Stimulated activated CD8-positive, alpha-beta memory T cell treated with anti-CD3 and anti-CD28 coated beads, Interleukin-4, amount 100 ng/mL, for 48 hours (primary cell): ENCODE data around the gene IRF2.
A peak's percentile ranks its signal among the peaks of the same experiment; 100 is the strongest.
"Not testable (repeated sequence)": the region's sequence is repeated elsewhere in the genome, so short reads cannot be mapped to it uniquely, and the experiment has no call there.

Experiments
- DNase-seq: peaks from one replicate; pipeline ENCODE4 v3.0.0-alpha.2; 2020

Gene IRF2

DNA sequence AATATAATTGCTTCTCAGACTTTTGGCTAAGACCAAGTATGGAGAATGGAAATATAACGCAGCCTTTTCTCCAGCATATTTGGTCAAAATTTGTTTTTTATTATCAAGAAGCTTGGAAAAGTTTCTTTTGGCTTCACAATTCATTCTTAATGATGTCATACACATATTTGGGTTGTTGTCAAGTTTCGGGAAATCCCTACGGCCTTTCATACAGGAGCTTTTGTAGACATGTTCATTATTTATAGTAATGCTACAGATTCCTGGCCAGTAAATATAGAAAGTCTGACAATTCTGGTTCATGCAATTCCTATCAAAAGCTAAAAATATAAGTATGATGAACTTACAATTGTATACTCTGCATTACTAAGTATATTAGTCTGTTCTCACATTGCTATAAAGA is 112.9 kb downstream of the IRF2 start:
- DNase-seq = no peak

- no peak for DNase-seq
Observed at GRCh38 chr4:184359888-184360287, 114.5 kb downstream of the IRF2 start.

DNA sequence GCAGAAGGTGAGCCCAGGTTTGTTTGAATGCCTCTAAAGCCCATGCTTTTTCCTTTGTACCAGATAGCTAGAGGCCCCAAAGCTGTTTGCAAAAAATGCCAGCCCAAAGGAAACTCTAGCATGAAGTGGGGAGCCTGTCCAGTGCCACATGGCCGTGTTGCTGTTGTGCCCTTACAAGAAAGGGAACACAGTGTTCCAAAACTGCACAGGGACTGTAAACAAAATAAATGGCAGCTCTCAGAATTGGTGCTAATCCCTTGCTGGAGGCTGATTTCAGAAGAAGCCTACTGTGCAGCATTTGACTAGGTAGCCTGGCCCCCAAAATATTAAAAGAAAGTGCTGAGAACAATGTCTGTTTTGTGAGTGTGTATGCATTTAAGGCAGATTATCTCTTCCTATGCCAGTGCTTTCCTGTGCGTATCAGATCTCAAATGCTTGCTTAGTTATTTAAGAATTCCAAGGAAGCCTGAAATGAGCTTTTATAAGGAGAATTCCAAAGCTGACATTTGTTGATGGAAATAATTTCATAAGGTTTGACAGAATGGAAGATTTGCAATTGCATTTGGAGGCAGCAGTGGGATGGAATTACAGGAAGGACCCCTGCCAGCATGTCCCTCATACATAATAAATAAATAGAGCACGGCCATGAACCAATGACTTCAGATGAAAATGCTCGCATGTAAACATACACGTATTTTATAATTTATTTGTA is 115.7 kb downstream of the IRF2 start:
- no peak for DNase-seq

- no peak for DNase-seq
Observed at GRCh38 chr4:184357772-184358171, 116.6 kb downstream of the IRF2 start.

DNA sequence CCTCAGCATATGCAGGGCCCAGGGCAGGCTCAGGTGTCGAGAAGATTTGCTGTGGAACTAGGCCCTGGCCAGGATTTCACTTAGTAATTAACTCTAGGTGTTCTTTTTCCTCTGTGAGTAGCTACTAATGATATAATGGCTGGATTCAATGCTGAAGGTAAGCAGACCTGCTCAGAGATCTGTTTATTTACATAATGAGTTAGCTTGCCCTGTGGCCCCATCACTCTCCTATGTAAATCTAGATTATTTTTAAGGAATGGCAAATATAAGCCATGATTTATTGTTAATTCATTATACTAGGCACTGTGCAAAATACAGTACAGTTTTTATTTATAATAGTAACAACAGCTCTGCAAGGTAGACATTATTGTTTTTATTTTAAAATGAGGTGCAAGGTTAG is 117.2 kb downstream of the IRF2 start:
- DNase-seq = no peak

DNA sequence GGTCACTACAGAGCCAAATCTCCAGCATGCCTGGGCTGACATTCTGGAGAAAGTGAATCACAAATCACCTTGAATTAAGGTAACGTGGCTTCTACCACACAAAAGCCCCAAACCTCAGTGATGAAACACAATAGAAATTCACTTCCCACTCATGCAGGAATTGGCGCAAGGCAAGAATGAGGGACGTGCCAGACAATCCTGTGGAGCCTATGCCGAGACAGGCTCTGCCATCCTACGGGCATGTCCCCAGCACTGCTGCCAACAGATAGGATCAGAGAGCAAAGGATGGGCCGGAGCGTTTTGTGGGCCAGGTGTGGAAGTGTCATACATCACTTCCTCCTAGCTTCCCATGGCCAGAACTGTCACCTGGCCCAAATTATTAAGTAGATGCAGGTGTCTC is 118.0 kb downstream of the IRF2 start:
- no peak for DNase-seq

GRCh38 chr4:184355857-184356256 is 118.5 kb downstream of the IRF2 start:
- no peak for DNase-seq

DNA sequence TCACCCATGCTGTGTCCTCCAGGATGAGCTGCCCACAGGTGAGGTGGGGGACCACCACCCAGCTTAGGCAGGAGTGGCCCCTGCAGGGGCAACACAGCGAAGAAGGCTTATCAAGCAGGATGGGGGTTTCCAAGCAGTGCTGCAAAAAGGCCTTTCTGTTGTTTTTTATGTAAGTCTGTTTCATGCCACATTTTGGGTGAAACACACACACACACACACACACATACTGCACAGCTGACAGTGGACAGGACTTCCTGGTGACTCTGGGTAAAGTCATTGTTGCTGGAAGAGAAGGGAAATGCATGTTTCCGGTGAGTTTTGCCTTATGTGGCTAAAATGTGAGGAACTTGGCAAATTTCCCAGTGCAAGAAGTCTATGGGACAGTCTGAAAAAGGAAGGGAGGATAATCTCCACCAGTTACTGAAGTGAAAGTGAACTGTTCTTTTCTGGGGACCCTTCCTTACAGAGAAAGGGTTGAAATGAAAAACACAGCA is 119.2 kb downstream of the IRF2 start:
- DNase-seq = no peak

DNA sequence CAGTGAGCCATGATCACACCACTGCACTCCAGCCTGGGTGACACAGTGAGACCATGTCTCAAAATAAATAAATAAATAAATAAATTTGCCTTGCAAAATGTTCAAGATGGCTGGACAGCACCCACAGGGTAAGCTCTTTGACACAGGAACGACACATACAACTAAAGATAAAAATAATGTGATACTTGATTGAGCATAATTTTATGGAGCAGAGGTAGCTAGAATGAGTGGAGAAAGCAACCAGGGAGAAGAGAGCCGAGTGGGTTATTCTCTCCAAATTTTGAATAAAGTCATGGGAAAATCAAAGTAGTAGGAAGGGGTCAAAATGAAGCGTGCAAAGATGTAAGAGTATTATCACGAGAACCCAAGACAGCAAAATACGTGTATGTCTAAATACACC is 121.5 kb downstream of the IRF2 start:
- no peak for DNase-seq

DNA sequence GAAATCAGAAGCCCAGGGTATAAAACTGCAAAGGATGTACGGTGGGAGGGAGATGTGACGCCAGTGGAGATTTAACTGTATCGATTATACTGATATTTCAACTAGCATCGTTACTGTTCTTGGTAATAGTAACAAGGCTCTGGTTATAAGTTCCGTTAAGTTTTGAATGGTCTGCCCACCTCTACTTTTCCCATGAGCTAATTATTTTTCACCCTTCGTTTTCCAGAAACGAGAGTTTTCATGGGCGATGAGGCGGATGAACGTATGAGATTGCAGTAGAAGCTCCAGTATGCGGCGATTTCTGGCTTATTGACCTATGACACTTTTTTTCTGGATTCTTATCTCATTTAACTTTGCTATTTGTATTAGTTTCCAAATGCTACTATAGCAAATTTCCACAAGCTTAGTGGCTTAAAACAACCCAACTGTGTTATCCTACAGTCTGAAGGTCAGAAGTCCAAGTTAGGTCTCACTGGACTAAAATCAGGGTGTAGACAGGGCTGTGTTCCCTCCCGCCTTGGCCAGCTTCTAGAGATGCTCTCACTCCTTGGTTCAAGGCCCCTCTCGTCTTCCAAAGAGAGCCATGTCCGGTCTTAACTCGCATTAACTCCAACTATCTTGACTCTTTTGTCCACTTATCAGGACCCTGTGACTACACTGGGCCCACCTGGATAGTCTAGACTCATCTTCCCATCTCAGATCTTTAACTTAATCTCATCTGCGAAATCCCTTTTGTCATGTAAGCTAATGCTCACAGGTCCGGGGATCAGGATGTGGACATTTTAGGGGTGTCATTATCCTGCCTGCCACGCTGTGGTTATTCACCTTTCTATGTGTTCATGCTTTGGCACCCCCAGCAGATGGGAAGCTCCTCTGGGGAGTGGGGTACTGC is 122.5 kb downstream of the IRF2 start:
- no peak for DNase-seq

DNA sequence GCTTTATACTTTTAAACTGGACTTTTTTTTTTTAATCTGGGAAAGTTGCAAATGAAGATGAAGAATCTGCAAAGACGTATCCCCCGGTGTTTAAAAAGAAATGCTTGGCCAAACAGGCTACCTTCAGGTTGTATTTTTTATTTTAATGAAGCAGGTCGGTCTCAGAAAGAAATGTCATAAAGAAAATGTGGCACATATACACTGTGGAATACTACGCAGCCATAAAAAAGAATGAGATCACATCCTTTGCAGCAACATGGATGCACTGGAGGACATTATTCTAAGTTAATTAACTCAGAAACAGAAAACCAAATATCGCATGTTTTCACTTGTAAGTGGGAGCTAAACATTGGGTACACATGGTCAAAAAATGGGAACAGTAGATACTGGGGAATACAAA is 123.4 kb downstream of the IRF2 start:
- DNase-seq = no peak

DNA sequence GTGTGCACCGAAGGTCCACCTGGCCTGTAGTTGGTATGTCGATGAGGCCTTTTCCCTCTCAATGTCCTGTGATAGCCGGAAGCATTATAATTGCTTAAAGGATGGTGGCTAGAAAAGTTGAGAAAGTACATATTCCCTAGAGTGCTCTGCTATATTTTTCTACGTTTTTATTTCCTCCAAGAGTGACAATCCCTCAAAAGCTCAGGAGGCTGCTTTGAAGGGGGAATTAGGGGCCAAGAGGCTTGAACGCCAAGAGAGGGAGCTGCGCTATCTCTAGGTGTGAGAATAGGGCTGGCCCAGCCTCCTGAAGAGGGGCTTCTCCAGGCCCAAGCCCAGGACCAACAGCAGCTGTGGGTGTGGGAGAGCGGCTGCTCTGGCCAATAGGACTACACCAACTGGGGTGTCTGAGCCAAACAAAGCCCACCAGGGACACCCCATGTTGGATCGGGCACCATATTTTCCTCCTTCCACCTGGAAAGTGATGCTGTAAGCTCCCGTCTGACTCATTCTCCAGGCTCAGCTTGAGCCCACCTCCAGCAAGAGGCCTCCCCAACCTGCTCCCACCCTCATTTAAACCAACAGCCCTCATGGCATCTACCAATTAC is 124.0 kb downstream of the IRF2 start:
- no peak for DNase-seq

DNA sequence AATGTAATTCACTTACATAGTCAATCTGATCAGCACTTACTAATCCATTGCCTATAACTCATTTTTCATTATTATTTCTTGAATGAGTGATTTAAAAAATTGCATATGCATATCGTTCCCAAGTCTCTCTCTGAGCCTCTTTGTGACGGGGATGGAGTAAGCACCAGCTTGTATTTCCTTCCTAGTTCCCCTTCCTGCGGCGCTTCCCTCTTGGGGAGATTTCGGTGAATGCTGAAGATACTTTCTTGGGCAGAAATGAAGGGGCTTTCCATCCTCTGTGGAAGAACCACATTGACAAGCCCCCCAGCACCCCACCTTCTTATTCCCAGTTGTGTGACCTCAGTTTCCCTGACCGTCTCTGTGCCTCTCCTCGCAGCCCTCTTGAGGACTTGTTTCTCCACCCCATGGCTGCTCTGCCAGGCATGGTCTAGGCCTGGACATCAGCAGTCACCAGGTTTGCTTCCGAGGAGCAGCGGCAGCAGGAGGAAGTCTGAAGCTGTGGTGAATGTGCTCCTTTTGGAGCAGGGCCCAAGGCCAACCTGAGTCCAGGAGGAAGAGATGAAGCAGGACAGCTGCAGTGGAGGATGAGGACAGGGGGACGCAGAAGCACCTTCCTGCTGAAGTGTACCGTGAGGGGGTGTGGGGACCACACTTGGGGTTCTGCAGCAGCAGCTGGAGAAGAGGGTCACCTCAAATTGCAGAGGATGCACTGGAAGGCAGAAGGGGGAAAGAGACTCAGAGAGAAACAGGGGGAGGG is 124.9 kb downstream of the IRF2 start:
- no peak for DNase-seq

DNA sequence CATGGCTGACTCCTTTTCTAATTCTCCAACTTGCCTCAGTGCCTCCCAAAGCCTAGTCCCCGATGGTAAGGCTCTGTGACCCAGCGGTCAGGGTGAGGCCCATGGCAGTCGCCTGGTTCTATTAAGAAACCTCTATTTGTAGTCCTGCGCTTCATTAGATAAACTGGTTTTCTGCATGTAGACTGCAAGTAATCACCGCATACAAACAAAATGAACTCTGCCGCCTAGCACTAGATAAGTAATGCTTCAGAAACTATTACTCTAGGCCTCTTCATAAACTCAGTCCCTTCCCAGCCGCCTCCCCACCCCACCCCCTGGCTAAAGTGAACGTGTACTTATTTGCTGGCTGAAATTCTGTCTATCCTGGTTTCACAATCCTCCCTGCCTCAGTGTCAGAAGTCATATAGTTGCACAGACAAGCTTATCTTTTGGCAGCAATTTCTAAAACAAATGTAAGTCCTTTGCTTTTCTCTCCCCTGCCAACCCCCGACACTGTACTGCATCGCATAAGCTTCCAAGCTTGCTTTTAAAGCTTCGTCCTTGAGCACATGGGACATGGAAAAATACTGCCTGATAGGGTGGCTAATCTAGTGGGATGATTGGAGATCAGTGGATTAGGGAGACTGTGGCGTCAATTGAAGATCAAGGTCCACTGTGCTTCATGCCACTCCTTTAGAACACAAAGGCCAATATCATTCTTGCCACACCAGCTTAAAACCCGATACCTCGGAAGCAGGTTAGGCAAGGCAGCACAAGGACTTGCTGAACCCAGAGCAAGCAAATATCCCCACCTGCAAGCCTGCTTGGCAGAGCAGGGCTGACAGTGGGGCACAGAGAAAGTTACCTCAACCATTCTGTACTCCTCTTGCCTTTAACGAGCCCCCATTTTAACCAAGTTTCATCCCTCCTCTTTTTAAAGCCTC is 125.8 kb downstream of the IRF2 start:
- DNase-seq = no peak

GRCh38 chr4:184347251-184348239 is 126.8 kb downstream of the IRF2 start:
- DNase-seq = no peak

- DNase-seq = no peak
Observed at GRCh38 chr4:184346682-184347081, 127.7 kb downstream of the IRF2 start.

- not testable (repeated sequence) for DNase-seq
Observed at GRCh38 chr4:184346273-184346672, 128.1 kb downstream of the IRF2 start.

GRCh38 chr4:184345573-184345922 is 128.8 kb downstream of the IRF2 start:
- no peak for DNase-seq

DNA sequence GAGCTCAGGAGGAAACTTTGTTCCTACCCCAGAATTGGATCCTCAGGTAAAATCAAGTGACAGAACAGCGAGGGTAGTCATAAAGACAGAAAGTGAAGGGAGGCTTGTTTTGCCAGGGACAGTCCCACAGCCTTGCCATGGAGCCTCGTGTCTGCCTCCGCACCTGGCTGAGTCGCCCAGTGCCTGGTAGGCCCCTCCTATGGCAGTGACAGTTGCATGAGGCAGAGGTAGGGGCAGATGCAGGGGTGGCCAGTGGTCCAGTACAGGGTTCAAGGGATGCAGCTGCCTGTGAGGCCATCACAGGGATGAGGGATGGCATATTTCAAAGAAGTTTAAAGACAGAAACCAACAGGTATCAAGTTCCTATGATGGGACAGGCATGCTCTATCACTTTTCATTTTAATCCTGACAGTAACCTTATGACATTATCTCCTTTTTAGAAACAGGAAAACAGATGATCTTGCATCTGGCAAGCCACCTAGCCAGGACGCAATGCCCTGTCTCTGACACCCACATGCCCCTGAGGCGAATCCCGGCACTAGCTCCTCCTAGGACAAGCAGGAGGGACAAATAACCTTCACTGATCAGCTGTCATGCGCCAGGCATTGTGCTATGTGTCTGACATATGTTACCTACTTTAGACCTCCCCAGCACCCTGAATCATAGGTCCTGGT is 129.3 kb downstream of the IRF2 start:
- peak; percentile 35 for DNase-seq

DNA sequence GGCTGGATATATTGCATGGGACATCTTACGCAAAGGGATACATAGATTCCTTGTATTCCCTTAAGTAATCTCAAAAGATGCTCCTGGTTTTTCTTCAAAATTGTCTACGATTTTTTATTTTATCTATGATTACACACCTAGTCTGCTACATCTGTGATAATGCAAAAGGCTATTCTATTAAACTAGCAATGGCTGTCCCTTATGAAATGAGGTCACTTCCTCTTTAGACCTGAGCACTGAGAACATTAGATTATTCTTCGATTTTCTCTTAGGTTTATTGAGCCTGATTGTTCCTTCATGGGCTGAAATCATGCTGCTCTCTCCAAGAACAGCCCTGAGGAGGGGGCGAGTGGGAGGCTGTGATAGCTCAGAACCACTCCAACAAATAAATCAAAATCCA is 129.9 kb downstream of the IRF2 start:
- no peak for DNase-seq
